ENCODE results near the gene MYO10. TPM values are rescaled to one million over a fixed set of nuclear protein-coding genes. Genes with fewer than 3 reads are reported as not detected.

The MYO10 gene
- total RNA-seq, 2 experiments from 2014 or later, result 0.30 TPM; not detected in 1

DNA sequence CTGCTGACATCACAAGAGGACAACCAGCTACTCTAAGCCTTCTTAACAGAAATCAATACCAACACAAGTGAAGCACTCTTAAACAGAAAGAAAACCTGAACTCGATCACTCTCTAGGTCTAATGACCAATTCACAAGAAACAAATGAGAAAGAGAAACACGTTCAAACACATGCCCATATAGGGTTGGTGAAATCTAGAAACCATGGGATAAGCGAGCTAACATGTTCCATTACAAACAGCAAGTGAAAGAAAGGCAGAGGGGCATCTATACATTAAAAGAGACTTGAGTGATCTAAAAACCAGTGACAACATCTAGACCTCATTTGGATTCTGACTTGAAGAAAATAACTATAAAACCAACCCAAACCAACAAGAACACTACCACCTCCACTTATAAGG, 244.4 kb downstream of the MYO10 start:
- Mint-ChIP-seq H3K4me3 (no peak overlapping the region), H3K9me3 (no peaks in the 10 kb centered on the region), H3K27ac (peak overlapping the region; percentile 7), H3K36me3 (no peaks in the 10 kb centered on the region), H3K27me3 (no peaks in the 10 kb centered on the region), H3K4me1 (peaks cover 5% of the 10 kb centered on the region)
- no peak for DNase-seq

DNA sequence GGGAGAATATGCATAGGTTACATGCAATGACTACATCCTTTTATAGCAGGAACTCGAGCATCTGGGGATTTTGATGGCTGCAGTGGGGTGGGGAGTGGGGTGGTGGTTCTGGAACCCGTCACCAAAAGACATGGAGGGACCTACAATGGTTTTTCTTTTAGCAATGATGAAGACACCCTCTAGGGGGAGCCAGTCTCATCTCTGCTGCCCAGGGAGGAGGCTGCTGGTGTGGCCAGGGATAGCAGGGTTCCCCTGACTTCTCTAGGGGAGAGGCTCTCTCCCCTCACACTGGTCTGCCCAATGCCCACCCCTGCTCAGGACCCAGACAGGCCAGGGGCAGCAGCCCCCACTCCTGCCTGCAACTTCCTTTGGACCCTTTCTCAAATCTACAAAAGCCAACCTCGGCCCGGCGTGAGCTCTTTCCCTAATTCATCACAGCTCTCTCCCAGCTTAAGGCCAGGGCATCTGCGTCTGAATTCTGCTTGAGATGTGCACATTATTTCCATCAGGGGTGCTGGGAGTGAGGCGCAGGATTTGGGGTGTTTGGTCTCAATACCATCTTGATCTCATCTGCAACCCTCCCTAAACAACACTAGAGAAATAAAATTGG, 245.7 kb downstream of the MYO10 start:
- Mint-ChIP-seq H3K27ac (no peak overlapping the region), H3K27me3 (no peaks in the 10 kb centered on the region), H3K4me1 (peaks cover 5% of the 10 kb centered on the region), H3K9me3 (no peaks in the 10 kb centered on the region), H3K36me3 (no peaks in the 10 kb centered on the region), H3K4me3 (no peak overlapping the region)
- DNase-seq, result peak; percentile 16

DNA sequence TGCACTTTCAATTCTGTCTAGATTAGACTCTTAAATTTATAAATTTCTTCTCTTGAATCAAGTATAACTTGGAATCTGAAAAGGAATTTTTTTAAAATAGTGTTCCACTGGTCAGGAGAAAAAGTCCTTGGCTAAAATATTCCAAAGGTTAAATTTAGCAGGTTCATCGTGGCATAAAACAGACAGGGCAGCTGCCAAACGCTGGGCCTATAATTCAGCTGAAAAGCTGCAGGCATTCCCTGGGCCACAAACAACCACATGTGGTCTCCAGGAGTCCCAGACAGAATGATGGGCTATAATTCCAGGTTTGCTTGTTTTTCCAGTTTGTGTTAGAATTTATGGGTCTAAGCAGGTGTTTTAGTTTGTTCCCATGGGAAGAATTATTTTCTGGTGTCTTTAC, 248.2 kb downstream of the MYO10 start:
- H3K27me3 Mint-ChIP-seq, result peaks cover 3% of the 10 kb centered on the region
- no peak for DNase-seq
- H3K4me3 Mint-ChIP-seq, result no peak overlapping the region
- no peaks in the 10 kb centered on the region for H3K9me3 Mint-ChIP-seq
- H3K27ac Mint-ChIP-seq, result no peak overlapping the region
- H3K36me3 Mint-ChIP-seq, result no peaks in the 10 kb centered on the region
- H3K4me1 Mint-ChIP-seq, result peaks cover 5% of the 10 kb centered on the region

DNA sequence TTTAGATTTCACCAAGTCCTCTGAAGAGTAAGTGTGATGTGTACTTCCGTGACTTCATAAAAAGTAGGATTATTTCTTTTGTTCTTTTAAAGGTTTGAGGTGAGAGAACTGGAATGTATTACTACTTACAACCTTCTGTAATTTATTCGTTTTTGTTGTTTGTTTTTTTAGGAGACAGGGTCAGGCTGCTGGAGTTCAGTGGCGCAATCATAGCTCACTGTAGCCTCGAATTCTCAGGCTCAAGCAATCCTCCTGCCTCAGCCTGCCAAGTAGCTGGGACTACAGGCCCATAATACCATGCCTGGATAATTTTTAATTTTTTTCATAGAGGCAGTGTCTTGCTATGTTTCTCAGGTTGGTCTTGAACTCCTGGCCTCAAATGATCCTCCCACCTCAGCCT, 251.0 kb downstream of the MYO10 start:
- Mint-ChIP-seq H3K4me1 (no peaks in the 10 kb centered on the region), H3K27ac (no peak overlapping the region), H3K27me3 (peaks cover 9% of the 10 kb centered on the region), H3K36me3 (no peaks in the 10 kb centered on the region), H3K4me3 (no peak overlapping the region), H3K9me3 (no peaks in the 10 kb centered on the region)
- no peak for DNase-seq

DNA sequence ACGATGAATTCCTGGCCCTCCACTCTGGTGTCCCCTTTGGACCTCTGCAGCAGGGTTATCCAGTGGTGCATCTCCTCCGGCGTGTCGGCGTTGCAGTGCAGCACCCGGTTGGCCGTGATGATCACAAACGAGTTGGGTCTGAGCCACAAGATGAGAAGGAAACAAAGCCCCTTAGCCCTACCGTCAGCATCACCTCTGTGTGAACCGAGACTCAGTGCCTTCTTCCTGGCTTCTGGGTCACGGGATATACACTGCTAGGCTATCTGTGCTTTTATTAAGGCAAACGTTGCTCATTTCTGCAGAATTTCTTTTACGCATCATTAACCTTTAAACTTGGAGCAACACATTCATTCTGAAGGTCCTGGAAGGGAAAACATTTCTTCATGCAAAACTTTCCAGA, 254.2 kb downstream of the MYO10 start:
- Mint-ChIP-seq H3K36me3 (no peaks in the 10 kb centered on the region), H3K27me3 (peaks cover 9% of the 10 kb centered on the region), H3K4me1 (no peaks in the 10 kb centered on the region), H3K9me3 (no peaks in the 10 kb centered on the region), H3K4me3 (no peak overlapping the region), H3K27ac (no peak overlapping the region)
- no peak for DNase-seq

DNA sequence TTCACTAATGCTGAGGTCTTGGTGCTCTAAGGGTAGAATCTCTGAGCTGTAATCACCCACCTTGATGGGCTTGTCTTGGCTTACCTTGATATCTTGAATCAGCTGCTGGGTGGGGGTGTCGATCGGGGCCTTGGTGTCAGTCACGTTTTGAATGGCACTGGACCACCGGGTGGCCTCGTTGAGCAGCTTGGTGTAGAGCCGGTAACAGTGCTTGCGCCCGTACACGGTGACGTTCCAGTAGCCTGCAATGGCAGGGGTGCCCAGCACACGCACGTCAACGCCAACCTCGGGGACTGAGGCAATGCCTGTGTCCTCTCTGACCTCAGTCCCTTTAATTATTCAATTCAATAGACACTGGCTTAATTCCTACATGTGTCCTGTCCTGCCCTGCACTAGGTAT, 256.2 kb downstream of the MYO10 start:
- Mint-ChIP-seq H3K27me3 (peaks cover 9% of the 10 kb centered on the region), H3K27ac (no peak overlapping the region), H3K4me1 (no peaks in the 10 kb centered on the region), H3K9me3 (no peaks in the 10 kb centered on the region), H3K36me3 (no peaks in the 10 kb centered on the region), H3K4me3 (no peak overlapping the region)
- no peak for DNase-seq

DNA sequence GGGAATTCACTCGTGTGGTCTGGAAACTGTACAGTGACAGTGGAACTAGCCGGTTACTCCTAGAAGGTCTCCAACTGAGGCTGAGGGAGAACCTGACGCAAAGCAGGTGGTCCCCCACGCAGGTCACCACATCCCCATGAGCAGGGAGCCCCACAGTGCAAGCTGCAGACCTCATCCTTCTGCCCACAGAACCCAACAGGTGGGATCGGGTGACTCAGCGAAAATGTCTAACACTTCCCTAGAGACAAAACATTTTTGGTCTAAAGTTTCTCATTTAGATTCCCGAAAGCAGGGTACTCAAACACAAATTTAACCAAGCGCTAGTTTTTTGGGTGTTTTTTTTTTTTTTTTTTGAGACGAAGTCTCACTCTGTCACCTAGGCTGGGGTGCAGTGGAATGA, 256.9 kb downstream of the MYO10 start:
- no peaks in the 10 kb centered on the region for H3K9me3 Mint-ChIP-seq
- no peaks in the 10 kb centered on the region for H3K4me1 Mint-ChIP-seq
- H3K27me3 Mint-ChIP-seq, result peaks cover 6% of the 10 kb centered on the region
- H3K27ac Mint-ChIP-seq, result no peak overlapping the region
- DNase-seq, result no peak
- H3K36me3 Mint-ChIP-seq, result no peaks in the 10 kb centered on the region
- H3K4me3 Mint-ChIP-seq, result no peak overlapping the region

DNA sequence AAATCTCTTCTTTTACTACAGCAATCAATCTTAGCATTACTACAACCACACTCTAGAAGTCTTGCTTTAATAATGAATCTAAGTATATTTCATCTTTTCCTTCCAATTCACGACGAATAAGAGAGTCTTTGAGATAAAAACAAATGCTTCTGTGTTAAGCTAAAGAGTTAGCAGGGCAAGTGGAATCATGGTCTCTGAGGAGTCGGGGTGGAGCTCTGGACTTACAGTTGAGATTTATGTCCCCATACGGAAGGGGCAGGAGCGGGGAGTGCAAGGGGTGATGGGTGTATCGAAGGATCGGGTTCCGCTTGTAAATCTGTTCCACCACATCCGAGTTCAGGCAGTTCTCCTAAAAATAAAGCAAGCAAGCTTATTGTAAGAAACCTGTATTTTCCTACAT, 260.3 kb downstream of the MYO10 start:
- H3K27ac Mint-ChIP-seq, result no peak overlapping the region
- H3K27me3 Mint-ChIP-seq, result no peaks in the 10 kb centered on the region
- no peaks in the 10 kb centered on the region for H3K9me3 Mint-ChIP-seq
- peaks cover 11% of the 10 kb centered on the region for H3K4me1 Mint-ChIP-seq
- no peak overlapping the region for H3K4me3 Mint-ChIP-seq
- DNase-seq, result no peak
- no peaks in the 10 kb centered on the region for H3K36me3 Mint-ChIP-seq

DNA sequence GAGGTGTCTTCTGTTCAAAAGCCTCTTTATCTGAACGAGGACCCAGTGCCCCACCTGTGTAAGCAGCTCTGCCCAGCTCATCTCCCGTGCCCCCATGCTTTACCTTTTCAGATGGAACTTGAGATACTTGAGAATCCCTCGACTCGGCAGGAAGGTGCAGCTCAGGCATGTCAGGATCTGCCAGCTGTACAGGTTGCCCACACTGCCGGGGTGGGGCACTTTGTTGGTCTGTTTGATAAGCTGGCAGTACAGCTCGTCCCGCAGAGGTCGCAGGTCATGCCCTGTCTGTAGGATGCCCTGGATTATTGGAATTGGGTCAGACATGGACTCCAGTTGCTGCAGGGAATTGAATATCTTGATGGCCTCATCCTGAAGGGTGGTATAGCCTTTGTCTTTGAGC, 261.3 kb downstream of the MYO10 start:
- H3K9me3 Mint-ChIP-seq, result no peaks in the 10 kb centered on the region
- DNase-seq, result no peak
- H3K4me3 Mint-ChIP-seq, result no peak overlapping the region
- no peaks in the 10 kb centered on the region for H3K36me3 Mint-ChIP-seq
- peaks cover 11% of the 10 kb centered on the region for H3K4me1 Mint-ChIP-seq
- no peak overlapping the region for H3K27ac Mint-ChIP-seq
- H3K27me3 Mint-ChIP-seq, result no peaks in the 10 kb centered on the region

DNA sequence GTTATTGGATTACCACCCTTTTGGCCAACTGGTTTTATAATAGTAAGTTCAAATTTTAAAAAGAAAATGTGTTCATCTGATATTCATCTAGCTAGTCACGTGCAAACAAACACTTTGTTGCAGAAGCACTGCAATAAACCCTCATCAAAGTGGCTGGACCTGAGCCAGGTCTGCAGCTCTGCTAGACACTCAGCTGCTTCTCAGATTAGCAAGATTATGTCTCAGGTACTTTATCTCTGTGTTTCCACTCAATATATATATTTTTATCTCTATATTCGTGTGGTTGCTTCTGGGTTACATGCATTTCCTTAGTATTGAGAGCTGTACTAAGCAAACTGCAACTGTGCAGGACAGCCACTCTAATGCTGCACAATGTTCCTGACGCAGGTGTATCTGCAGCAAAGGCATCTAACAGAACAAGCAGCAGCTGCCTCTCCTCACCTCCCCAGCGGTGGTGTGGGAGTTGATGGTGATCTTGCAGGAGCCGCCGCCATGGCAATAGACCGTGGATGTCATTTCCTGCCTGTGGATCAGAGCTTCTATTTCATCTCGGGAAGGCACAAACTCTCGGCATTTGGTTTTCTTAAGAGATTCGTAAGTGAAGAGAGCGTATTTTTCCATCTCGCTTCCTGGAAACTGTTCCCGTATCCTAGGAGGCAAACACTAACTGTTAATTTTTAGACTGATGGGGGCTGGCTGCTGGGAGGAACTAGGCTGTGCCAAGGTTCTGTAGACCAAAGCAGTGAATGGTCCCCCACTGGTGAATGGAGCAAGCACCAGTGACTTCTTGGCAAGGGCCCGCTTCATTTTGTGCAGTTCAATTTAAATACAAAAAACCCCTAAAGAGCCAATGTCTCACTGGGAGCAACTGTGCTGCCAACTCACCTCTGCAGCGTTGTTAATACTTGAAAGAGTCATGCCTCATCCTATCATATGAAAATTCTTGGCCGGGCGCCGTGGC, 262.6 kb downstream of the MYO10 start:
- H3K9me3 Mint-ChIP-seq, result no peaks in the 10 kb centered on the region
- H3K4me3 Mint-ChIP-seq, result peak overlapping the region; percentile 19
- peaks cover 11% of the 10 kb centered on the region for H3K4me1 Mint-ChIP-seq
- no peaks in the 10 kb centered on the region for H3K27me3 Mint-ChIP-seq
- no peaks in the 10 kb centered on the region for H3K36me3 Mint-ChIP-seq
- no peak overlapping the region for H3K27ac Mint-ChIP-seq
- DNase-seq, result peak; percentile 13

DNA sequence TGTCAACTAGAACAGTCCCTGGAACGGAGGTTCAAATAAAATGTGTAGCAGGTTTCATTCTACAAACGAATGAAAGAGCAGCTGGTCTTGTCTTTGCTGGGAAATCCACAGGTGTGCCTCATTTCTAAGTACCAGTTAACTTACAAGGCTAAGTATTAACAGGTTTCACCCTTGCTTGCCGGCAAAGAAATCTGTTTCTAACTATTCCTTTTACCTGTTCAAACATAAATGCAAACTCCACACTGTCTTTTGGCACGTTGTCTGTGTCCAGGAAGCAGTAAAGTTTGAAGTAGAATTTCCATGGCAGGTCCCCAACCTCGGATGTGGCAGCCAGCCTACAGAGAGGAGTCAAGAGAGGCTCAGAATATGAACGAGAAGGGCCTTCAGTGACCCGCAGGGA, 264.9 kb downstream of the MYO10 start:
- Mint-ChIP-seq H3K9me3 (no peaks in the 10 kb centered on the region), H3K27me3 (no peaks in the 10 kb centered on the region), H3K4me3 (no peak overlapping the region), H3K36me3 (no peaks in the 10 kb centered on the region), H3K27ac (no peak overlapping the region), H3K4me1 (peaks cover 15% of the 10 kb centered on the region)
- DNase-seq, result no peak

DNA sequence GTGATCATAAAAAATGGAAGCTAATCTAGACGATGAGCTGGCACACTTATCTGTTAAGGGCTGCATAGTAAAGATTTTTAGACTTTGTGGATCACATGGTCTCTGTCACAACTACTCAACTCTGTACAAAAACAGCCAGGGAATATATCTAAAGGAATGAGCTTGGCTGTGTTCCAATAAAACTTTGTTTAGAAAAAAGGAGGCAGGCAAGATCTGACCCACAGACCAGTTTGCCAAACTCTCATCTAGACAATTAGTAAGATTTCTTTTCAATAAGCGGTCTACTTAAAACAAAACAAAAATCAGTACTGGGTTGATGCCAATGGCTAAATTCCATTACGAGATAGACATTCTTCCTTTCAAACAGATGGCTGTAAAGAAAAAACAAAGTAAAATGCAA, 266.3 kb downstream of the MYO10 start:
- no peak for DNase-seq
- H3K27ac Mint-ChIP-seq, result no peak overlapping the region
- no peaks in the 10 kb centered on the region for H3K27me3 Mint-ChIP-seq
- H3K36me3 Mint-ChIP-seq, result no peaks in the 10 kb centered on the region
- H3K4me1 Mint-ChIP-seq, result peaks cover 15% of the 10 kb centered on the region
- no peaks in the 10 kb centered on the region for H3K9me3 Mint-ChIP-seq
- H3K4me3 Mint-ChIP-seq, result no peak overlapping the region

DNA sequence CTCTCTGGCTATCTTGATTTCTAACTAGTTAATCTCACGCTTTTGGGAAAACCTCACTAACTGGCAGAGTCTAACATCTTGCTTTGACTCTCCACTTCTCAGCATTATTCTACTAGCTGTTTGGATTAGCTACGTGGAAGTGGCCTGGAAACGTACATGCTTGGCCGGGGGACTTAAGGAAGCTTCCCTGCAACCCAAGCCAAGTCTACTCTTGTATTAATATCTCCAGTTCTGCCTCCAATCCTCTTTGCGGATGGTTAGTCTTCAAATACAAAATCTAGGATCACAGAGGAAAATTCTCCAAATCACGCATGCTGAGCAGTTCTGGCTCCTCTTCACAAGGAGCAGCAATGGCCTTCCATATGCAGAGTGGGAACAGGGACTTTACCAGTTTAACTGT, 267.5 kb downstream of the MYO10 start:
- no peaks in the 10 kb centered on the region for H3K36me3 Mint-ChIP-seq
- H3K27ac Mint-ChIP-seq, result no peak overlapping the region

DNA sequence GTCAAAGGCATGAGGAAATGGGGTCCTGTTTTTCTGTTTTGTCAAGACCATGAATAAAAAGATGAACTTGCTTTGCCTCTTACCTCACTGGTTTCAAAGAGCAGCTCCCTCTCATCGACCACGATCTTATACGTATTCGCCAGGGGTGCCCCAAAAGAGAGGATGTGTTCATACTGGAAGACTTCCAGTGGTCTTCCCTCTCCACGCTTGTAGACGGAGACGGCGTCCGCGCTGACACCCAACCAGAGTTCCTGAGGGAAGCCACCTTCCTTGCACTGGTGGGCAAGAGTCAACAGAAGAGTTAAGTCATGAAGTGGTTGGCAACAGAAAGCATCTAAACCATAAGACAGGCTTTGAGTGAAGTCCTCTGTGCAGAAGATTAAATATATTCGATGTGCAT, 267.9 kb downstream of the MYO10 start:
- no peaks in the 10 kb centered on the region for H3K36me3 Mint-ChIP-seq
- peaks cover 15% of the 10 kb centered on the region for H3K4me1 Mint-ChIP-seq
- DNase-seq, result no peak
- H3K4me3 Mint-ChIP-seq, result no peak overlapping the region
- H3K27me3 Mint-ChIP-seq, result no peaks in the 10 kb centered on the region
- H3K27ac Mint-ChIP-seq, result no peak overlapping the region
- no peaks in the 10 kb centered on the region for H3K9me3 Mint-ChIP-seq

More for the DNA sequence above, 267.5 kb downstream of the MYO10 start:
- no peak for DNase-seq
- no peaks in the 10 kb centered on the region for H3K27me3 Mint-ChIP-seq
- no peaks in the 10 kb centered on the region for H3K9me3 Mint-ChIP-seq
- no peak overlapping the region for H3K4me3 Mint-ChIP-seq
- H3K4me1 Mint-ChIP-seq, result peaks cover 14% of the 10 kb centered on the region

DNA sequence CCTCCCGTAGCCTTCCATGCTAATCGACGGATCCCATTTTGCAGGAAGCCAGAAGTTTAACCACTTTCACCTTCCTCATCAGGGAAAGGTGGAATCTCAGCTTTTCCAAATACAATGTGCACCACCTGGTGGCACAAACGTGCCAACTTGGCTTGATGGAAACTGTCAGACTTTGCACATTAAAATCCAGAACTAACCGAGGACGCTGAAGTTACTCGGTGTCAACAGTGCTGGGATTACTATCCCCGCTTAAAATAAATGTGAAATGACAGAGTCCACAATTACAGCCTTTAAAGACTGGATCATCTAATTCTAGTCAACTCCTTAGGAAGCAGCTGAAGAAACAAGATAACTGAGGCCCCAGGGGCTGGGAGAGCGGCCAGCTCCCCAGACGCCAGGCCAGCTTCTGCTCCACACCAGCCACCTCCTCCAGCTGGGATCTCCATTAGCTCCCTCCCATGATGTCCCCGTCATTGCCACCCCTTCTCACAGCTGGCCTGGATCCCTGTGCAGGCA, 269.1 kb downstream of the MYO10 start:
- Mint-ChIP-seq H3K9me3 (no peaks in the 10 kb centered on the region), H3K4me1 (peaks cover 10% of the 10 kb centered on the region), H3K27ac (no peak overlapping the region), H3K36me3 (no peaks in the 10 kb centered on the region), H3K4me3 (no peak overlapping the region), H3K27me3 (no peaks in the 10 kb centered on the region)
- peak; percentile 7 for DNase-seq

Data from activated naive CD8-positive, alpha-beta T cell treated with anti-CD3 and anti-CD28 coated beads for 36 hours (primary cell).